Esophagus muscularis mucosa (tissue), 4 donors: ENCODE data around the gene SERPINB12. TPM values are rescaled to one million over a fixed set of nuclear protein-coding genes. Genes with fewer than 3 reads are reported as not detected.

ENCODE experiments used
- DNase-seq: peaks from one replicate; pipeline ENCODE4 v3.0.0-alpha.2; 2017; ENCODE audit errors: extremely low spot score
- H3K27ac ChIP-seq, 4 donors: fragments of 200-600 bp; sonication (generic); replicated peaks in 1 of 4; 1 replicate in 3 of 4; 2 replicates in 1 of 4; pipeline ENCODE4 v1.5.1; 2016 to 2019; ENCODE audit warnings: mild to moderate bottlenecking in 1 of 4
- H3K27me3 ChIP-seq, 4 donors: fragments of 200-600 bp; sonication (generic); one replicate each; pipeline versions ENCODE4 v1.5.1 to v1.6.0; 2016 to 2019
- H3K36me3 ChIP-seq, 4 donors: fragments of 200-600 bp; sonication (generic); one replicate each; pipeline ENCODE4 v1.5.1; 2016 to 2019
- H3K4me1 ChIP-seq, 4 donors: fragments of 200-600 bp; sonication (generic); one replicate each; pipeline ENCODE4 v1.5.1; 2016 to 2019
- H3K4me3 ChIP-seq, 4 donors: fragments of 200-600 bp; sonication (generic); 1 replicate in 2 of 4; 2 replicates in 2 of 4; pipeline ENCODE4 v1.5.1; 2016 to 2019; ENCODE audit warnings: mild to moderate bottlenecking in 4 of 4, moderate library complexity in 1 of 4
- H3K9me3 ChIP-seq, 4 donors: fragments of 200-600 bp; sonication (generic); 1 replicate in 3 of 4; 2 replicates in 1 of 4; pipeline ENCODE4 v1.5.1; 2016 to 2019
- EP300 ChIP-seq: sonication (generic); formaldehyde crosslinking; IDR thresholded peaks from one replicate; pipeline ENCODE4 v1.6.1; 2017; ENCODE audit warnings: antibody characterized with exemption
- POLR2A ChIP-seq: fragments of 450-650 bp; IDR thresholded peaks from one replicate; pipeline ENCODE4 v1.6.1; 2017; ENCODE audit warnings: antibody characterized with exemption, moderate library complexity, mild to moderate bottlenecking, low read depth
- POLR2AphosphoS5 ChIP-seq, 2 donors: sonication (generic); formaldehyde crosslinking; IDR thresholded peaks; one replicate each; pipeline ENCODE4 v1.6.1; 2017; ENCODE audit warnings: antibody characterized with exemption in 2 of 2
- WGBS: methylation state at CpG from one replicate; pipeline ENCODE4 v1.1.5; 2018; 5-methylcytosine and 5-hydroxymethylcytosine counted together
- intact Hi-C: fragments of 100-400 bp; cut with DNase I; formaldehyde crosslinking; loops from one replicate; pipeline ENCODE4 v1.15.1; 2023
- total RNA-seq, 4 donors: library from RNA; depleted of rRNA; stranded (reverse); fragments of >200 nt; gene quantifications; one replicate each; pipeline versions ENCODE4 v1.1.0 to v1.2.1, GENCODE V29; 2016
- TF ChIP-seq, protein P1 (sequence below), 3 experiments: fragments of 200-600 bp in 2 of 3; fragments of 450-650 bp in 1 of 3; sonication (generic) in 2 of 3; IDR thresholded peaks; one replicate each; pipeline ENCODE4 v1.5.1; 2017 to 2019; ENCODE audit warnings: antibody characterized with exemption in 3 of 3, mild to moderate bottlenecking in 2 of 3, moderate library complexity in 1 of 3

The SERPINB12 gene
- total RNA-seq, 4 donors from 2014 or later = not detected

DNA sequence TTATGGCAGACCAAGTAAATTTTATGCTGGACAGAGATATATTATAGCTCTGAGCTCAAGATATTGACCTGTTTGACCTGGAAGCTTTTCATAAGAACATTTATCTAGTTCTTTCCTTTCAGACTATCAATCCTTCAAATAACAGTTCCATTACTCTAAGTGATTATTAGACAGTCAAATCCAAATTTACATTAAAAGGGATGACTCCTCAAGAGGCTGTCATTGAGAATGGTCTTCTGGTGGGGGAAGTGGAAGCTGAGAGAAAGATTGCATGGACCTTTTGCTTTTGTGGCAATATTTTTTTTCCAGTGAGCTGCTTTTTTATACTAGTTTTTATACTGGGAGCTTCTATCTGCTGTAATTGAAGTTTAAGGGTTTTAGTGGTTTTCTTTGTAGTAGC is 14.9 kb upstream of the SERPINB12 start:
- Histone ChIP-seq H3K27me3 (no peaks in the 10 kb centered on the region), H3K36me3 (no peaks in the 10 kb centered on the region), H3K4me1 (no peaks in the 10 kb centered on the region), H3K9me3 (peaks cover 0 to 5% (median 0%) of the 10 kb centered on the region in 4 donors), H3K4me3 (no peak overlapping the region), H3K27ac (no peak overlapping the region)
- TF ChIP-seq EP300 = no peak
- no peak for TF ChIP-seq POLR2AphosphoS5 (IDR thresholded peaks at IDR 0.05)
- TF ChIP-seq, protein P1, sequence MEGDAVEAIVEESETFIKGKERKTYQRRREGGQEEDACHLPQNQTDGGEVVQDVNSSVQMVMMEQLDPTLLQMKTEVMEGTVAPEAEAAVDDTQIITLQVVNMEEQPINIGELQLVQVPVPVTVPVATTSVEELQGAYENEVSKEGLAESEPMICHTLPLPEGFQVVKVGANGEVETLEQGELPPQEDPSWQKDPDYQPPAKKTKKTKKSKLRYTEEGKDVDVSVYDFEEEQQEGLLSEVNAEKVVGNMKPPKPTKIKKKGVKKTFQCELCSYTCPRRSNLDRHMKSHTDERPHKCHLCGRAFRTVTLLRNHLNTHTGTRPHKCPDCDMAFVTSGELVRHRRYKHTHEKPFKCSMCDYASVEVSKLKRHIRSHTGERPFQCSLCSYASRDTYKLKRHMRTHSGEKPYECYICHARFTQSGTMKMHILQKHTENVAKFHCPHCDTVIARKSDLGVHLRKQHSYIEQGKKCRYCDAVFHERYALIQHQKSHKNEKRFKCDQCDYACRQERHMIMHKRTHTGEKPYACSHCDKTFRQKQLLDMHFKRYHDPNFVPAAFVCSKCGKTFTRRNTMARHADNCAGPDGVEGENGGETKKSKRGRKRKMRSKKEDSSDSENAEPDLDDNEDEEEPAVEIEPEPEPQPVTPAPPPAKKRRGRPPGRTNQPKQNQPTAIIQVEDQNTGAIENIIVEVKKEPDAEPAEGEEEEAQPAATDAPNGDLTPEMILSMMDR (IDR thresholded peaks at IDR 0.05) = no peak
- TF ChIP-seq POLR2A = no peak
- DNase-seq = no peak
- intact Hi-C loops = no loop called here

- Histone ChIP-seq H3K4me3 (no peak overlapping the region), H3K27me3 (no peaks in the 10 kb centered on the region), H3K4me1 (no peaks in the 10 kb centered on the region), H3K36me3 (no peaks in the 10 kb centered on the region), H3K9me3 (peaks cover 0 to 5% (median 0%) of the 10 kb centered on the region in 4 donors), H3K27ac (no peak overlapping the region)
- no peak for DNase-seq
- 84% methylated on average over 5 of the region's 5 CpGs for WGBS
- TF ChIP-seq POLR2AphosphoS5 (IDR thresholded peaks at IDR 0.05) = no peak
- TF ChIP-seq, protein P1 (IDR thresholded peaks at IDR 0.05) = no peak
- TF ChIP-seq POLR2A = no peak
- TF ChIP-seq EP300 = no peak
- intact Hi-C loops = no loop called here
Measured at GRCh38 chr18:63528863-63529492, 13.2 kb upstream of the SERPINB12 start.

- H3K4me1 ChIP-seq = no peaks in the 10 kb centered on the region
- no peaks in the 10 kb centered on the region for H3K27me3 ChIP-seq
- H3K9me3 ChIP-seq = no peaks in the 10 kb centered on the region
- no peak for TF ChIP-seq EP300
- TF ChIP-seq, protein P1 (IDR thresholded peaks at IDR 0.05) = no peak
- no peak for TF ChIP-seq POLR2AphosphoS5 (IDR thresholded peaks at IDR 0.05)
- H3K36me3 ChIP-seq = no peaks in the 10 kb centered on the region
- H3K4me3 ChIP-seq = no peak overlapping the region
- intact Hi-C loops = no loop called here
- no peak overlapping the region for H3K27ac ChIP-seq
- WGBS = 77% methylated on average over 2 of the region's 2 CpGs
- DNase-seq = no peak
Measured at GRCh38 chr18:63532471-63532870, 9.7 kb upstream of the SERPINB12 start.

DNA sequence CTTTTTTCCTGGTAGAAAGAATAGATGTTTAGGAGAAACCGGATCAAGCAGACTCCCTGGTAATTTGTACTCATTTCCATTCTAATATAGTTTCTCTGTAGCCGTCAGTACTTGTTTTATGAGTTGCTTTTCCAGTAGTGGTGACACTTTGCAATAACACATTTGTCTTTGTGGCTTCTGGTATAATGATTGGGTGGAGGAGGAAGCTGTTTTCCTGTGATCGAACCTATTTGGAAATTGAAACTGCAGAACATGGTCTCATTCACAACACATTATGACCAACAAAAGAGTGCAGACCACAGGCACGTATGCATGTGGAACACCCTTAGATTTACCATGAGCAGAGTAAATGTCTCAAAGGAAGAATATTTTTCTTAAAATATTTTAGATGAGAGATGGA is 7.6 kb upstream of the SERPINB12 start:
- Histone ChIP-seq H3K4me3 (no peak overlapping the region), H3K36me3 (no peaks in the 10 kb centered on the region), H3K4me1 (no peaks in the 10 kb centered on the region), H3K27me3 (no peaks in the 10 kb centered on the region), H3K27ac (no peak overlapping the region), H3K9me3 (no peaks in the 10 kb centered on the region)
- WGBS = 53% methylated on average over 4 of the region's 4 CpGs
- TF ChIP-seq, protein P1 (IDR thresholded peaks at IDR 0.05) = no peak
- no peak for TF ChIP-seq POLR2A
- TF ChIP-seq POLR2AphosphoS5 (IDR thresholded peaks at IDR 0.05) = no peak
- no peak for TF ChIP-seq EP300
- intact Hi-C loops = no loop called here
- no peak for DNase-seq

DNA sequence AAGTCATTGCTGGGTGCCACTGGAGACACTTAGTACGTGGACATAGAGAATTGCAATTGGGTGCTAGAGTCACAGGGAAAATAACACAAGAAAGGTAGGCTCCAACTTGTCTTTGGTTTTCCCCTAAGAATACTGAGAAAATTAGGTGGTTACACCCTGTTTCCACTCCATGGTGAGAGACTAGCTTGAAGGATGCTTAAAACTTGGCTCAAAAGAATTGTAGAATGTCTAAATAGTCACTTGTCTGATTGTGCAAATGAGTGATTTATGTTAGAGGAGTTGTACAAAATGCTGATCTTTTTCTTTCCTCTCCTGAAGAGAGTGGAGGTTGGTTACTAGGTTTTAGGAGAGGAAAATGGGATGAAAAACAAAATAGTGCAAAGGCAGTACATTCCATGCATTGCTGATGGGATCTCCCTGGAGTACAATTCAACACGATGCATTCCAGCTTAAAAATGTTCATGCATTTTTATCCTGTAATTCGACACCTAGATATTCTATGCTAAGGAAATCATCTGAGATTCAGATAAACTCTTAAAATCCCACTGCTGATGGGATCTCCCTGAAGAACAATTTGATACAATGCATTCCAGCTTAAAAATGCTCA is 2.2 kb upstream of the SERPINB12 start:
- Histone ChIP-seq H3K27me3 (no peaks in the 10 kb centered on the region), H3K9me3 (no peaks in the 10 kb centered on the region), H3K4me3 (no peak overlapping the region), H3K27ac (no peak overlapping the region), H3K36me3 (no peaks in the 10 kb centered on the region), H3K4me1 (no peaks in the 10 kb centered on the region)
- intact Hi-C loops = no loop called here
- WGBS = 46% methylated on average over 3 of the region's 3 CpGs
- no peak for DNase-seq
- TF ChIP-seq POLR2AphosphoS5 (IDR thresholded peaks at IDR 0.05) (no peak), EP300 (no peak), POLR2A (no peak)
- TF ChIP-seq, protein P1 (IDR thresholded peaks at IDR 0.05) = no peak
